GM19438 (cell line): ENCODE results near the gene ATP1A4.

ENCODE experiments used
- ATAC-seq: cut with Tn5 transposase; IDR thresholded peaks from one replicate; pipeline ENCODE4 v1.9.1; 2021; ENCODE audit warnings: low read depth; ENCODE audit not compliant: unreplicated experiment

The ATP1A4 gene

GRCh38 chr1:160168609-160169369 is 17.4 kb downstream of the ATP1A4 start:
- no peak for ATAC-seq

GRCh38 chr1:160169553-160170399 is 18.4 kb downstream of the ATP1A4 start:
- peak; percentile 53 for ATAC-seq

- ATAC-seq = no peak
Observed at GRCh38 chr1:160171354-160171753, 20.0 kb downstream of the ATP1A4 start.

- no peak for ATAC-seq
Observed at GRCh38 chr1:160171980-160172379, 20.6 kb downstream of the ATP1A4 start.

GRCh38 chr1:160177231-160177630 is 25.8 kb downstream of the ATP1A4 start:
- ATAC-seq = no peak

- ATAC-seq = no peak
Observed at GRCh38 chr1:160177667-160178066, 26.3 kb downstream of the ATP1A4 start.

GRCh38 chr1:160178731-160179130 is 27.3 kb downstream of the ATP1A4 start:
- ATAC-seq = no peak

GRCh38 chr1:160179336-160179735 is 27.9 kb downstream of the ATP1A4 start:
- no peak for ATAC-seq

GRCh38 chr1:160186246-160186645 is 34.8 kb downstream of the ATP1A4 start:
- no peak for ATAC-seq

GRCh38 chr1:160186729-160187128 is 35.3 kb downstream of the ATP1A4 start:
- ATAC-seq = no peak

GRCh38 chr1:160187407-160187806 is 36.0 kb downstream of the ATP1A4 start:
- no peak for ATAC-seq

GRCh38 chr1:160188341-160188740 is 36.9 kb downstream of the ATP1A4 start:
- ATAC-seq = no peak

GRCh38 chr1:160189649-160190625 is 38.5 kb downstream of the ATP1A4 start, which contains the start of gene CASQ1:
Gene CASQ1 (plus strand): TSS chr1:160190575. CDS start chr1:160190752, 177 bp downstream.
- ATAC-seq = no peak

GRCh38 chr1:160191756-160192155 is 40.4 kb downstream of the ATP1A4 start:
- ATAC-seq = no peak

GRCh38 chr1:160192234-160192633 is 40.8 kb downstream of the ATP1A4 start:
- no peak for ATAC-seq

GRCh38 chr1:160193091-160193819 is 41.9 kb downstream of the ATP1A4 start:
- ATAC-seq = no peak

- no peak for ATAC-seq
Observed at GRCh38 chr1:160193832-160194736, 42.7 kb downstream of the ATP1A4 start.

- ATAC-seq = no peak
Observed at GRCh38 chr1:160194737-160195059, 43.3 kb downstream of the ATP1A4 start.

GRCh38 chr1:160196143-160196542 is 44.7 kb downstream of the ATP1A4 start:
- ATAC-seq = no peak
